ENCODE measurements around the gene PTCSC3.
A peak's percentile ranks its signal among the peaks of the same experiment; 100 is the strongest.
"Not testable (repeated sequence)": the region's sequence is repeated elsewhere in the genome, so short reads cannot be mapped to it uniquely, and the experiment has no call there.

Gene PTCSC3

GRCh38 chr14:36113341-36113740, 63.2 kb downstream of the PTCSC3 start:
- no peak for DNase-seq (ENCODE audit: low read depth)
- TF ChIP-seq CTCF (IDR thresholded peaks at IDR 0.05; ENCODE audit: insufficient read depth, low read depth, low read length, missing control alignments), result no peak
- H3K4me3 ChIP-seq (ENCODE audit: low read depth, low read length), result no peak overlapping the region

GRCh38 chr14:36111822-36112583, 64.5 kb downstream of the PTCSC3 start:
- TF ChIP-seq CTCF (IDR thresholded peaks at IDR 0.05; ENCODE audit: insufficient read depth, low read depth, low read length, missing control alignments), result no peak
- no peak overlapping the region for H3K4me3 ChIP-seq (ENCODE audit: low read depth, low read length)

GRCh38 chr14:36105401-36105800, 71.1 kb downstream of the PTCSC3 start:
- no peak for DNase-seq (ENCODE audit: low read depth)
- TF ChIP-seq CTCF (IDR thresholded peaks at IDR 0.05; ENCODE audit: insufficient read depth, low read depth, low read length, missing control alignments), result peak; percentile 5
- no peak overlapping the region for H3K4me3 ChIP-seq (ENCODE audit: low read depth, low read length)

More at GRCh38 chr14:36111822-36112583, 64.5 kb downstream of the PTCSC3 start:
- no peak for DNase-seq (ENCODE audit: low read depth)

GRCh38 chr14:36104258-36104657, 72.3 kb downstream of the PTCSC3 start:
- not testable (repeated sequence) for DNase-seq (ENCODE audit: low read depth); H3K4me3 ChIP-seq (ENCODE audit: low read depth, low read length)

DNA sequence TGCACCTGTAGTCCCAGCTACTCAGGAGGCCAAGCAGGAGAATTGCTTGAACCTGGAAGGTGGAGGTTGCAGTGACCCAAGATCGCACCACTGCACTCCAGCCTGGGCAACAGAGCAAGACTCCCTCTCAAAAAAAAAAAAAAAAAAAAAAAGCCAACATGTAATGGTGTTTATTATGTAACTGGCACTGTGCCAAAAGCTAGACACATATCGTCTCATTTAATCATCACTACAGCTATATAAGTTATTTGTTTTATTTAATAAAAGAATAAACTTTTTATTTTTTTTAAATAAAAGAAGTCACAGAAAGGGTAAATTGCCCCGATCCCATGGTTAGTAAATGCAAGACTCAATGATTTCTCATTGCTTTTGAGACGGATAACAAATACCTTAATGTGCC, 76.9 kb downstream of the PTCSC3 start:
- no peak for DNase-seq (ENCODE audit: low read depth)
- TF ChIP-seq CTCF (IDR thresholded peaks at IDR 0.05; ENCODE audit: insufficient read depth, low read depth, low read length, missing control alignments), result no peak
- no peak overlapping the region for H3K4me3 ChIP-seq (ENCODE audit: low read depth, low read length)

GRCh38 chr14:36097356-36097755, 79.2 kb downstream of the PTCSC3 start:
- no peak for DNase-seq (ENCODE audit: low read depth)
- no peak overlapping the region for H3K4me3 ChIP-seq (ENCODE audit: low read depth, low read length)
- TF ChIP-seq CTCF (IDR thresholded peaks at IDR 0.05; ENCODE audit: insufficient read depth, low read depth, low read length, missing control alignments), result no peak

- TF ChIP-seq CTCF (IDR thresholded peaks at IDR 0.05; ENCODE audit: insufficient read depth, low read depth, low read length, missing control alignments), result no peak
- H3K4me3 ChIP-seq (ENCODE audit: low read depth, low read length), result no peak overlapping the region
- DNase-seq (ENCODE audit: low read depth), result no peak
Observed at GRCh38 chr14:36096090-36096489, 80.4 kb downstream of the PTCSC3 start.
